Gastroesophageal sphincter (tissue), 4 donors: ENCODE measurements around the gene KCNMA1. TPM values are rescaled to one million over a fixed set of nuclear protein-coding genes. Genes with fewer than 3 reads are reported as not detected.

Experiments
- ATAC-seq: fragments of 150-250 bp; one replicate; pipeline ENCODE4 v1.9.1; 2016; ENCODE audit warnings: mild to moderate bottlenecking, moderate library complexity
- H3K27ac ChIP-seq, 4 donors: fragments of 200-600 bp; sonication (generic) in 3 of 4; 1 replicate in 3 of 4; 2 replicates in 1 of 4; pipeline ENCODE4 v1.5.1; 2016 to 2019
- H3K27me3 ChIP-seq: fragments of 200-600 bp; sonication (generic); one replicate; pipeline ENCODE4 v1.5.1; 2019
- H3K36me3 ChIP-seq, 2 donors: fragments of 200-600 bp; sonication (generic); one replicate each; pipeline ENCODE4 v1.5.1; 2019; ENCODE audit warnings: control low read depth in 1 of 2
- H3K4me1 ChIP-seq, 3 donors: fragments of 200-600 bp; sonication (generic); 1 replicate in 2 of 3; 2 replicates in 1 of 3; pipeline ENCODE4 v1.5.1; 2016 to 2019; ENCODE audit warnings: control low read depth in 2 of 3
- H3K4me3 ChIP-seq, 2 donors: fragments of 200-600 bp; sonication (generic); one replicate each; pipeline ENCODE4 v1.5.1; 2019; ENCODE audit warnings: mild to moderate bottlenecking in 1 of 2, moderate library complexity in 1 of 2
- H3K9me3 ChIP-seq, 3 donors: fragments of 200-600 bp; sonication (generic); one replicate each; pipeline ENCODE4 v1.5.1; 2017 to 2019; ENCODE audit warnings: control low read depth in 2 of 3
- EP300 ChIP-seq: sonication (generic); formaldehyde crosslinking; IDR thresholded peaks from one replicate; pipeline ENCODE4 v1.6.1; 2017; ENCODE audit warnings: antibody characterized with exemption, mild to moderate bottlenecking
- POLR2A ChIP-seq, 2 donors: fragments of 450-650 bp; IDR thresholded peaks; one replicate each; pipeline ENCODE4 v1.6.1; 2017; ENCODE audit warnings: antibody characterized with exemption in 2 of 2, mild to moderate bottlenecking in 2 of 2, moderate library complexity in 1 of 2
- POLR2AphosphoS5 ChIP-seq: sonication (generic); formaldehyde crosslinking; IDR thresholded peaks from one replicate; pipeline ENCODE4 v1.6.1; 2017; ENCODE audit warnings: antibody characterized with exemption
- WGBS, 2 donors: methylation state at CpG; one replicate each; pipeline ENCODE4 v1.1.5; 2018; ENCODE audit warnings: low coverage in 1 of 2; 5-methylcytosine and 5-hydroxymethylcytosine counted together
- total RNA-seq, 4 donors: library from RNA; depleted of rRNA; stranded (reverse); fragments of >200 nt; gene quantifications; one replicate each; pipeline ENCODE4 v1.1.0, GENCODE V29; 2016
- TF ChIP-seq, protein P1 (sequence below), 4 experiments: fragments of 200-600 bp in 2 of 4; fragments of 450-650 bp in 2 of 4; sonication (generic) in 1 of 4; IDR thresholded peaks; one replicate each; pipeline ENCODE4 v1.5.1; 2017 to 2019; ENCODE audit warnings: antibody characterized with exemption in 4 of 4, mild to moderate bottlenecking in 2 of 4, moderate library complexity in 2 of 4

The KCNMA1 gene
- total RNA-seq, 4 donors from 2014 or later = 168 to 389 (median 323) TPM

GRCh38 chr10:77537720-77538373, 99.8 kb downstream of the KCNMA1 start:
- Histone ChIP-seq H3K9me3 (no peaks in the 10 kb centered on the region), H3K27me3 (no peaks in the 10 kb centered on the region), H3K4me1 (peaks cover 13 to 79% (median 18%) of the 10 kb centered on the region in 3 donors), H3K36me3 (no peaks in the 10 kb centered on the region), H3K4me3 (no peak overlapping the region), H3K27ac (peak overlapping the region; percentile 56 to 80 (median 72))
- 10 to 20% methylated on average over 4 to 11 of the region's 13 CpGs for WGBS, 2 donors
- ATAC-seq = peak; percentile 76
- TF ChIP-seq POLR2A (IDR thresholded peaks at IDR 0.05) (no peak), POLR2AphosphoS5 (peak; percentile 74)

DNA sequence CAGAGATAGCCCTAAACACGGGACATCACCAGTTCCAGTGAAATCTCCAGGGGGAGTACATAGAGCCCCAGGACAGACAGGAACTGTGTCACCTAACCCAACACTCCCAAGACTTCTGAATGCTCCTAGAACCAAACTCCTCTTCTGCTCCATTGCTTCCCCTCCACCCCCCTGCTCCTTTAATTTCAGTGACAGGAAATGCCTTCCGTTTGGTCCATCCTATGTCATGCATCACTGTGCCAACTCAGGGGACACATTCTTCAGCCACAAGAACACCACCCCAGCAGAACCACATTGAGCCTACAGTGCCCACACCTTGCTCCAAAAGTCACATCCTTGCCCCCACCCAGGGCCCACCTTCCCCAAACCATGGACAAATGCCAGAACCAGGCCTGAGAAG, 100.5 kb downstream of the KCNMA1 start:
- no peaks in the 10 kb centered on the region for H3K27me3 ChIP-seq
- TF ChIP-seq EP300 (no peak), POLR2A (IDR thresholded peaks at IDR 0.05) (no peak), POLR2AphosphoS5 (no peak)
- TF ChIP-seq, protein P1, sequence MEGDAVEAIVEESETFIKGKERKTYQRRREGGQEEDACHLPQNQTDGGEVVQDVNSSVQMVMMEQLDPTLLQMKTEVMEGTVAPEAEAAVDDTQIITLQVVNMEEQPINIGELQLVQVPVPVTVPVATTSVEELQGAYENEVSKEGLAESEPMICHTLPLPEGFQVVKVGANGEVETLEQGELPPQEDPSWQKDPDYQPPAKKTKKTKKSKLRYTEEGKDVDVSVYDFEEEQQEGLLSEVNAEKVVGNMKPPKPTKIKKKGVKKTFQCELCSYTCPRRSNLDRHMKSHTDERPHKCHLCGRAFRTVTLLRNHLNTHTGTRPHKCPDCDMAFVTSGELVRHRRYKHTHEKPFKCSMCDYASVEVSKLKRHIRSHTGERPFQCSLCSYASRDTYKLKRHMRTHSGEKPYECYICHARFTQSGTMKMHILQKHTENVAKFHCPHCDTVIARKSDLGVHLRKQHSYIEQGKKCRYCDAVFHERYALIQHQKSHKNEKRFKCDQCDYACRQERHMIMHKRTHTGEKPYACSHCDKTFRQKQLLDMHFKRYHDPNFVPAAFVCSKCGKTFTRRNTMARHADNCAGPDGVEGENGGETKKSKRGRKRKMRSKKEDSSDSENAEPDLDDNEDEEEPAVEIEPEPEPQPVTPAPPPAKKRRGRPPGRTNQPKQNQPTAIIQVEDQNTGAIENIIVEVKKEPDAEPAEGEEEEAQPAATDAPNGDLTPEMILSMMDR (IDR thresholded peaks at IDR 0.05) = no peak
- 60 to 77% methylated on average over 1 to 2 of the region's 2 CpGs for WGBS, 2 donors
- H3K4me1 ChIP-seq = peaks cover 13 to 78% (median 21%) of the 10 kb centered on the region in 3 donors
- H3K36me3 ChIP-seq = no peaks in the 10 kb centered on the region
- H3K4me3 ChIP-seq = no peak overlapping the region
- peak overlapping the region; percentile 56 to 80 (median 72) for H3K27ac ChIP-seq
- no peaks in the 10 kb centered on the region for H3K9me3 ChIP-seq
- no peak for ATAC-seq

GRCh38 chr10:77533887-77534278, 103.7 kb downstream of the KCNMA1 start:
- H3K27ac ChIP-seq = peak overlapping the region; percentile 59 to 77 (median 70)
- H3K4me3 ChIP-seq = no peak overlapping the region
- no peaks in the 10 kb centered on the region for H3K36me3 ChIP-seq
- H3K4me1 ChIP-seq = peaks cover 26 to 95% (median 26%) of the 10 kb centered on the region in 3 donors
- TF ChIP-seq, protein P1 (IDR thresholded peaks at IDR 0.05) = no peak
- no peak for TF ChIP-seq POLR2AphosphoS5
- no peak for TF ChIP-seq EP300
- TF ChIP-seq POLR2A (IDR thresholded peaks at IDR 0.05) = no peak
- H3K9me3 ChIP-seq = no peaks in the 10 kb centered on the region
- no CpG with 5 or more reads among the region's 1 CpG for WGBS, 2 donors
- ATAC-seq = no peak
- H3K27me3 ChIP-seq = no peaks in the 10 kb centered on the region

DNA sequence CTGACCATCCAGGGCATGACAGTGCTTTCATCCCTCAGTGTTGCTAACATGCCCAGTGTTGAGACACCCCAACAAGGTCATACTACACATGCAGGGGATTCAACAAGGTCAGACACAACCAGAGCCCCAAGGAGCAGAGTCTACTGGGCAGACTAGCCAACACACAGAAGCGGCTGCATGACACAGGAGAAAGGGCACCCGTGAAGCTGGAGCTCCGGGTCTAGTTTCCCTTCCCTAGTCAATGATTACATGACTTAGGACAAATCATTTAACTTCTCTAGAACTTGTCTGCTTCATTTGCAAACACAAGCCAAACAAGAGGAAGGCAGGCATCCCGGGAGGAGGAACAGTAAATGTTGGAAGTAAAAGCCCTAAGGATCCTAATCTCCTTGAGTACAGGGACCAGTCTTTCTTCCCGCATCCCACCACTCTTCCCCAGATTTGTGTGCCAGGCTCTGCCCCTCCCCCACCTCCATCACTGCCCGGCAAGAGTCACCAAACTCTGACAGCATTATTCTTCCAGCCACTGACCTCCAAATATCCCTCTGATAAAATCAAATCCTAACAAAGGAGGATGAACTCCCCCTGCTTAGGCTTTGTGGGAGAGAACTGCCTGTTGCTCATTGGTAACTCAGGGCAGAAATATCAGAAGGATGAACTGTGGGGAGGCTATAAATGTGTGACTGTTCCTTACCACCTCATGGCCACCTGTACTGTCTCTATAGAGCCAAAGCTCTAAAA, 104.3 kb downstream of the KCNMA1 start:
- H3K36me3 ChIP-seq = no peaks in the 10 kb centered on the region
- ATAC-seq = no peak
- H3K27ac ChIP-seq = peak overlapping the region; percentile 59 to 77 (median 70)
- TF ChIP-seq POLR2AphosphoS5 (no peak), POLR2A (IDR thresholded peaks at IDR 0.05) (no peak), EP300 (no peak)
- TF ChIP-seq, protein P1 (IDR thresholded peaks at IDR 0.05) = no peak
- H3K4me3 ChIP-seq = no peak overlapping the region
- WGBS, 2 donors = 48 to 63% methylated on average over 4 to 5 of the region's 6 CpGs
- no peaks in the 10 kb centered on the region for H3K9me3 ChIP-seq
- H3K4me1 ChIP-seq = peaks cover 24 to 89% (median 26%) of the 10 kb centered on the region in 3 donors
- H3K27me3 ChIP-seq = no peaks in the 10 kb centered on the region

- TF ChIP-seq POLR2AphosphoS5 (no peak), EP300 (no peak), POLR2A (IDR thresholded peaks at IDR 0.05) (no peak)
- TF ChIP-seq, protein P1 (IDR thresholded peaks at IDR 0.05) = no peak
- H3K27me3 ChIP-seq = no peaks in the 10 kb centered on the region
- H3K4me3 ChIP-seq = no peak overlapping the region
- H3K27ac ChIP-seq = peak overlapping the region; percentile 32 to 80 (median 77)
- no peak for ATAC-seq
- H3K36me3 ChIP-seq = no peaks in the 10 kb centered on the region
- no peaks in the 10 kb centered on the region for H3K9me3 ChIP-seq
- peaks cover 15 to 87% (median 24%) of the 10 kb centered on the region in 3 donors for H3K4me1 ChIP-seq
- 67 to 75% methylated on average over 4 to 8 of the region's 12 CpGs for WGBS, 2 donors
These were observed 105.5 kb downstream of the KCNMA1 start for GRCh38 chr10:77532068-77532467.
